Panc1 (cell line): ENCODE results near the gene PRKAR2B.
A peak's percentile ranks its signal among the peaks of the same experiment; 100 is the strongest.

Experiments
- TCF7L2 ChIP-seq: IDR thresholded peaks from 2 replicates; pipeline ENCODE4 v1.6.1; 2011; ENCODE audit warnings: mild to moderate bottlenecking, low read depth, low read length, inconsistent platforms
- TF ChIP-seq, protein P1 (sequence below): fragments of 450-650 bp; IDR thresholded peaks from 2 replicates; pipeline ENCODE4 v1.5.1; 2017; ENCODE audit warnings: mild to moderate bottlenecking
- TF ChIP-seq, protein P2 (sequence below), 2 experiments: IDR thresholded peaks; 2 replicates each; pipeline ENCODE4 v1.6.1; 2011 to 2012; ENCODE audit warnings: low read depth in 2 of 2, control low read depth in 1 of 2, low read length in 1 of 2, mild to moderate bottlenecking in 1 of 2, moderate library complexity in 1 of 2; ENCODE audit not compliant: insufficient read depth in 1 of 2

DNA sequence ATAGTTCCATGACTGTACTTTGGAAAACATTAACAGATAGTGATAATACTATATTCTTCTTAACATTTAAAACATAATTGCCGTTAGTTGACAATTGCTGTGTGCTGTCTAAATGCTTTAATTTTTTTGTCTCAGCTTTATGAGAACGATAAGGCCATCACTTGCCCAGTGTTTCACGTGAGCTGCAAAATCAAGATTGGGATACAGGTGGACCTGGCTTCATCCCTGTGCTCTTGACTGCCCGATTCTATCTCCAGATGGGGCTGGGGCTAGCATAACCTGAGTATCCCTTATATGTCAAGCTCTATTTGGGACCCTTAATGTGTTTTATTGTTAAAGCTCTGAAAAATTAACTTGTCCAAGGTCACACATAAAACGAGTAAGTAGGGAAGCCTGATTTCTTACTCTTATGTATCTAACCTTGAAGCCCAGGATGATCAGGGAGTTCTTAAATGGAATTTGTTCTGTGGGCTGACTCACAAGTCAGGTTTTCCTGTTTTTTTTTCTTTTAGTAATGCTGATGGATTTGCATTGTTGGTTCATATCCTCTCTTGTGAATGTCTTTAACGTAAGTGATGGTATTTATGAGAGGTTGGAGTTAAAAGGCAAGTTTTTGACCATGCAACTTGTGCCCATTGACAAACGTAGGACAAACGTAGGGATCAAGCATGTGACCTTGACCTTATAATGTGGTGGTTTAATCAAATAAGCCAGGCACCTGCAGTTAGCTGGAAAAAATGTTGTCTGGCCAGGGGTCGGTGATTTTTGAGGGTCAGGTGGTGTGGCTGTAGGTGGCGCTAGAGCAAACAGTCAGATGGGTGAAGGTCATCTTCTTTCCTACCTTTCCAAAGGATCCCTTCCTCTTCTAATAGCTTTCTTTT, 3.6 kb downstream of the PRKAR2B start:
- TF ChIP-seq, protein P1, sequence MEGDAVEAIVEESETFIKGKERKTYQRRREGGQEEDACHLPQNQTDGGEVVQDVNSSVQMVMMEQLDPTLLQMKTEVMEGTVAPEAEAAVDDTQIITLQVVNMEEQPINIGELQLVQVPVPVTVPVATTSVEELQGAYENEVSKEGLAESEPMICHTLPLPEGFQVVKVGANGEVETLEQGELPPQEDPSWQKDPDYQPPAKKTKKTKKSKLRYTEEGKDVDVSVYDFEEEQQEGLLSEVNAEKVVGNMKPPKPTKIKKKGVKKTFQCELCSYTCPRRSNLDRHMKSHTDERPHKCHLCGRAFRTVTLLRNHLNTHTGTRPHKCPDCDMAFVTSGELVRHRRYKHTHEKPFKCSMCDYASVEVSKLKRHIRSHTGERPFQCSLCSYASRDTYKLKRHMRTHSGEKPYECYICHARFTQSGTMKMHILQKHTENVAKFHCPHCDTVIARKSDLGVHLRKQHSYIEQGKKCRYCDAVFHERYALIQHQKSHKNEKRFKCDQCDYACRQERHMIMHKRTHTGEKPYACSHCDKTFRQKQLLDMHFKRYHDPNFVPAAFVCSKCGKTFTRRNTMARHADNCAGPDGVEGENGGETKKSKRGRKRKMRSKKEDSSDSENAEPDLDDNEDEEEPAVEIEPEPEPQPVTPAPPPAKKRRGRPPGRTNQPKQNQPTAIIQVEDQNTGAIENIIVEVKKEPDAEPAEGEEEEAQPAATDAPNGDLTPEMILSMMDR = peak; percentile 40
- TF ChIP-seq, protein P2, sequence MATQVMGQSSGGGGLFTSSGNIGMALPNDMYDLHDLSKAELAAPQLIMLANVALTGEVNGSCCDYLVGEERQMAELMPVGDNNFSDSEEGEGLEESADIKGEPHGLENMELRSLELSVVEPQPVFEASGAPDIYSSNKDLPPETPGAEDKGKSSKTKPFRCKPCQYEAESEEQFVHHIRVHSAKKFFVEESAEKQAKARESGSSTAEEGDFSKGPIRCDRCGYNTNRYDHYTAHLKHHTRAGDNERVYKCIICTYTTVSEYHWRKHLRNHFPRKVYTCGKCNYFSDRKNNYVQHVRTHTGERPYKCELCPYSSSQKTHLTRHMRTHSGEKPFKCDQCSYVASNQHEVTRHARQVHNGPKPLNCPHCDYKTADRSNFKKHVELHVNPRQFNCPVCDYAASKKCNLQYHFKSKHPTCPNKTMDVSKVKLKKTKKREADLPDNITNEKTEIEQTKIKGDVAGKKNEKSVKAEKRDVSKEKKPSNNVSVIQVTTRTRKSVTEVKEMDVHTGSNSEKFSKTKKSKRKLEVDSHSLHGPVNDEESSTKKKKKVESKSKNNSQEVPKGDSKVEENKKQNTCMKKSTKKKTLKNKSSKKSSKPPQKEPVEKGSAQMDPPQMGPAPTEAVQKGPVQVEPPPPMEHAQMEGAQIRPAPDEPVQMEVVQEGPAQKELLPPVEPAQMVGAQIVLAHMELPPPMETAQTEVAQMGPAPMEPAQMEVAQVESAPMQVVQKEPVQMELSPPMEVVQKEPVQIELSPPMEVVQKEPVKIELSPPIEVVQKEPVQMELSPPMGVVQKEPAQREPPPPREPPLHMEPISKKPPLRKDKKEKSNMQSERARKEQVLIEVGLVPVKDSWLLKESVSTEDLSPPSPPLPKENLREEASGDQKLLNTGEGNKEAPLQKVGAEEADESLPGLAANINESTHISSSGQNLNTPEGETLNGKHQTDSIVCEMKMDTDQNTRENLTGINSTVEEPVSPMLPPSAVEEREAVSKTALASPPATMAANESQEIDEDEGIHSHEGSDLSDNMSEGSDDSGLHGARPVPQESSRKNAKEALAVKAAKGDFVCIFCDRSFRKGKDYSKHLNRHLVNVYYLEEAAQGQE (IDR thresholded peaks at IDR 0.05; ENCODE audit: insufficient read depth in 1 of 2, low read depth in 2 of 2, low read length in 1 of 2) = no peak
- no peak for TF ChIP-seq TCF7L2
